Lung (tissue), 12 donors: ENCODE measurements around the gene AHDC1. TPM values are rescaled to one million over a fixed set of nuclear protein-coding genes. Genes with fewer than 3 reads are reported as not detected.

ENCODE experiments used
- ATAC-seq: fragments of 200-7000 bp; cut with Tn5 transposase; one replicate; pipeline ENCODE4 v1.9.1; 2020; ENCODE audit warnings: moderate number of reproducible peaks; ENCODE audit not compliant: insufficient read depth, low FRiP score
- DNase-seq, 3 donors: peaks; one replicate each; pipeline ENCODE4 v3.0.0-alpha.2; 2013 to 2017
- H3K27ac ChIP-seq, 2 donors: one replicate each; pipeline ENCODE4 v1.5.1; 2013; ENCODE audit warnings: mild to moderate bottlenecking in 2 of 2, moderate library complexity in 2 of 2, control low read depth in 1 of 2, inconsistent platforms in 1 of 2, low read depth in 1 of 2, low read length in 1 of 2
- H3K27me3 ChIP-seq, 3 donors: one replicate each; pipeline ENCODE4 v1.5.1; 2013; ENCODE audit warnings: low read length in 2 of 3; ENCODE audit not compliant: control insufficient read depth in 3 of 3, insufficient read depth in 3 of 3
- H3K36me3 ChIP-seq, 4 donors: one replicate each; pipeline ENCODE4 v1.5.1; 2013; ENCODE audit warnings: low read length in 4 of 4, mild to moderate bottlenecking in 1 of 4, moderate library complexity in 1 of 4; ENCODE audit not compliant: control insufficient read depth in 4 of 4, insufficient read depth in 4 of 4
- H3K4me1 ChIP-seq, 5 donors: one replicate each; pipeline ENCODE4 v1.5.1; 2013; ENCODE audit warnings: low read length in 5 of 5, mild to moderate bottlenecking in 2 of 5, moderate library complexity in 1 of 5; ENCODE audit not compliant: control insufficient read depth in 5 of 5, insufficient read depth in 5 of 5
- H3K4me3 ChIP-seq: one replicate; pipeline ENCODE4 v1.5.1; 2013; ENCODE audit warnings: mild to moderate bottlenecking, control low read depth, moderate library complexity
- H3K9ac ChIP-seq, 2 donors: one replicate each; pipeline ENCODE4 v1.5.1; 2013; ENCODE audit warnings: low read length in 2 of 2, control low read depth in 1 of 2; ENCODE audit not compliant: insufficient read depth in 1 of 2
- H3K9me3 ChIP-seq, 4 donors: one replicate each; pipeline ENCODE4 v1.5.1; 2013; ENCODE audit warnings: low read length in 3 of 4, mild to moderate bottlenecking in 1 of 4, moderate library complexity in 1 of 4; ENCODE audit not compliant: control insufficient read depth in 4 of 4, insufficient read depth in 3 of 4
- CTCF ChIP-seq: IDR thresholded peaks from 2 replicates; pipeline ENCODE4 v1.5.1; 2012; ENCODE audit warnings: mild to moderate bottlenecking; ENCODE audit errors: control extremely low read depth, extremely low read depth
- WGBS, 2 donors: extraction: QIAGEN DNeasy Blood & Tissue Kit; methylation state at CpG; one replicate each; pipeline ENCODE4 v1.1.7; 2013; 5-methylcytosine and 5-hydroxymethylcytosine counted together
- polyA plus RNA-seq, 2 donors: library from polyadenylated mRNA; stranded (reverse); fragments of 200-250 nt; gene quantifications; one replicate each; pipeline ENCODE4 v1.2.1, GENCODE V29; 2013
- total RNA-seq, 2 donors: library from RNA; depleted of rRNA in 1 of 2; stranded (reverse); fragments of >200 nt in 1 of 2; gene quantifications; one replicate each; pipeline ENCODE4 v1.2.1, GENCODE V29; 2014 to 2021
- donor health status: control.
- donor health status: control.
- donor health status: Bipolar disorder and iron deficiency.
- donor health status: healthy.
- donor health status: DM: yes; HTN: yes; CAD: no.

Gene AHDC1
- total and polyA plus RNA-seq, 4 donors = 10.3 to 37.9 (median 21.8) TPM

- no peak overlapping the region for H3K9ac ChIP-seq
Measured at GRCh38 chr1:27591622-27592021, 12.3 kb downstream of the AHDC1 start.

GRCh38 chr1:27590917-27591508, 12.9 kb downstream of the AHDC1 start:
- no peak for ATAC-seq
- WGBS, 2 donors = 63 to 75% methylated on average over 5 of the region's 5 CpGs

More at GRCh38 chr1:27591622-27592021, 12.3 kb downstream of the AHDC1 start:
- H3K4me1 ChIP-seq = peaks cover 9 to 47% (median 36%) of the 10 kb centered on the region in 5 donors
- peaks cover 0 to 11% (median 6%) of the 10 kb centered on the region in 4 donors for H3K36me3 ChIP-seq
- 56 to 67% methylated on average over 4 of the region's 4 CpGs for WGBS, 2 donors
- no peak overlapping the region for H3K27ac ChIP-seq
- ATAC-seq (no peak), DNase-seq (no peak)
- no peak for TF ChIP-seq CTCF
- H3K27me3 ChIP-seq = no peaks in the 10 kb centered on the region
- no peaks in the 10 kb centered on the region for H3K9me3 ChIP-seq
- H3K4me3 ChIP-seq = no peak overlapping the region

GRCh38 chr1:27589841-27590426, 14.0 kb downstream of the AHDC1 start:
- 37 to 69% methylated on average over 13 of the region's 13 CpGs for WGBS, 2 donors
- Histone ChIP-seq H3K4me3 (no peak overlapping the region), H3K9me3 (no peaks in the 10 kb centered on the region), H3K27ac (peak overlapping the region in 1 of 2 donors; percentile 75), H3K9ac (peak overlapping the region in 1 of 2 donors; percentile 37), H3K4me1 (peaks cover 3 to 45% (median 30%) of the 10 kb centered on the region in 5 donors), H3K36me3 (peaks cover 0 to 11% (median 4%) of the 10 kb centered on the region in 4 donors), H3K27me3 (no peaks in the 10 kb centered on the region)
- ATAC-seq = no peak
- peak in 2 of 3 donors; percentile 60 to 71 for DNase-seq
- no peak for TF ChIP-seq CTCF

More at GRCh38 chr1:27590917-27591508, 12.9 kb downstream of the AHDC1 start:
- no peak for DNase-seq
- Histone ChIP-seq H3K36me3 (peaks cover 0 to 11% (median 4%) of the 10 kb centered on the region in 4 donors), H3K4me1 (peaks cover 7 to 45% (median 31%) of the 10 kb centered on the region in 5 donors), H3K9me3 (no peaks in the 10 kb centered on the region), H3K9ac (peak overlapping the region in 1 of 2 donors; percentile 37), H3K4me3 (no peak overlapping the region), H3K27ac (peak overlapping the region in 1 of 2 donors; percentile 16), H3K27me3 (no peaks in the 10 kb centered on the region)
- no peak for TF ChIP-seq CTCF
